HG02798 (cell line): ENCODE results near the gene ZBTB5.
A peak's percentile ranks its signal among the peaks of the same experiment; 100 is the strongest.
"Not testable (repeated sequence)": the region's sequence is repeated elsewhere in the genome, so short reads cannot be mapped to it uniquely, and the experiment has no call there.

Experiments
- ATAC-seq: cut with Tn5 transposase; IDR thresholded peaks from one replicate; pipeline ENCODE4 v1.9.1; 2021; ENCODE audit warnings: mild to moderate bottlenecking; ENCODE audit not compliant: unreplicated experiment, poor library complexity

The ZBTB5 gene

DNA sequence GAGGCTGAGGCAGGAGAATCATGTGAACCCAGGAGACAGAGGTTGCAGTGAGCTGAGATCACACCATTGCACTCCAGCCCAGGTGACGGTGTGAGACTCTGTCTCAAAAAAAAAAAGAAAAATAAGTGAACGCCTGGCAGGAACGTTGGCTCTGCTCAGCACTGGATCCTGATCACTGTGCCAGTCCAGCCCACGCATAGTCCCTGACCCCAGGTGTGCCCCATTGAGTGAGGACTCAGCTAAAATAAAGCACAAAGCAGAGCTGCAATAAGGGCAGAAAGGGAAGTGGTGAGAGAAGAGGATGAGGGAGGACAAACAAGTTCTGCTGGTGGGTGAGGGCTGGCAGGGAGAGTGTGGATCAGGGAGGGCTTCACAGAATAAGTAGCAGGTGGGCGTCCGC is 38.4 kb downstream of the ZBTB5 start:
- no peak for ATAC-seq

- not testable (repeated sequence) for ATAC-seq
Observed at GRCh38 chr9:37426431-37426830, 38.8 kb downstream of the ZBTB5 start.

DNA sequence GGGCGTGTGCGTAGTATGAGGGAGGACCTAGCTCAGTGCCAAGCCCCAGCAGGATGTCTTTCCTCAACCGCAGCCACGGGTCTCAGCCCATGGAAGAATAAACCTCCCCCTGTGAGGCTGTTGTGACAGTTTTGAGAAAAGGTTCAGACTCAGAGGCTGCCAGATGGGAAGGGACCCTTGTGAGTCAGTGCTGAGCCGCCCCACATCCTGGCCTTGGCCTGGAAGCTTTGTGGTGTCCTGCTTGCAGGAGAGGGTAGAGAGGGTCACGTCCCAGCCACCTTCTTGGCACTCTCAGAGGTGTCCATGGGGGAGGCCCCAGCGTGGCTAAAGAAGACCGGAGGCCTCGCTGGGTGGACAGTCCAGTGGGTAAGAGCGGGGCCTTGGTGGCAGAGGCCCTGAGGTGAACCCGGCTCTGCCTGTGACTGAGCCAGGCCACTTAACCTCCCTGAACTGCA is 39.9 kb downstream of the ZBTB5 start:
- no peak for ATAC-seq

- no peak for ATAC-seq
Observed at GRCh38 chr9:37424686-37425297, 40.5 kb downstream of the ZBTB5 start.

DNA sequence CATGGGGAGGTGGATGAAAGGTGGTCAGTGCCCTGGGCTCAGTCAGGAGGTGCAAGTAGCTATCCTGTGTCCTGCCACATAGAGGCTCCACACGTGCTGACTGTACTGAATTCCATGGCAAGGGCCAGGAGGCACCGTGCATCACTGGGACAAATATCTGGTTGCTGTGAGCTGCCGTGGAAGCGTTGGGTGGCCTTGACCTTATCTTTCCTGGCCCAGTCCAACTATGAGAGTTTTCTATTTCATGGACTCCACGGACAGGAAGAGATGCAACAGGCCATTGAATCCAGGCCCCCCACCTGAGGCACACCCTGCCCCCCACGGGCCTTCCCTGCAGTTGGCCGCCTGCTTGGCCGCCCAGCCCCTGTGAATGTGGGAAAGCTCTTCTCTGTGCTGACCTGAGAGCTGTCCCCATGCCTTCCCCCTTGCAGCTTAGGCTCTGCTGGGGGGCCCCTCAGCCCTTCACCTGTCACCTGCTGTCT is 41.0 kb downstream of the ZBTB5 start:
- ATAC-seq: no peak

DNA sequence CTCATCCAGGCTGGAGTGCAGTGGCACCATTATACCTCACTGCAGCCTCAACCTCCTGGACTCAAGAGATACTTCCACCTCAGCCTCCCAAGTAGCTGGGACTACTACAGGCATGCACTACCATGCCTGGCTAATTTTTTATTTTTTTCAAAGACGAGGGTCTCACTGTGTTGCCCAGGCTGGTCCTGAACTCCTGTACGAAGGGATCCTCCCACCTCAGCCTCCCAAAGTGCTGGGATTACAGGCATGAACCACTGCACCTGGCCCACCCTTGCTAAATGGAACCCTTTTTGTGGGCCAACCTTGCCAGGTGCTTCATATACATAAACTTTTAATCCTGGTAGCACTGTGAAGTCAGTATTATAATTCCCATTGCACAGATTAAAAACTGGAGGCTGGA is 41.7 kb downstream of the ZBTB5 start:
- no peak for ATAC-seq

DNA sequence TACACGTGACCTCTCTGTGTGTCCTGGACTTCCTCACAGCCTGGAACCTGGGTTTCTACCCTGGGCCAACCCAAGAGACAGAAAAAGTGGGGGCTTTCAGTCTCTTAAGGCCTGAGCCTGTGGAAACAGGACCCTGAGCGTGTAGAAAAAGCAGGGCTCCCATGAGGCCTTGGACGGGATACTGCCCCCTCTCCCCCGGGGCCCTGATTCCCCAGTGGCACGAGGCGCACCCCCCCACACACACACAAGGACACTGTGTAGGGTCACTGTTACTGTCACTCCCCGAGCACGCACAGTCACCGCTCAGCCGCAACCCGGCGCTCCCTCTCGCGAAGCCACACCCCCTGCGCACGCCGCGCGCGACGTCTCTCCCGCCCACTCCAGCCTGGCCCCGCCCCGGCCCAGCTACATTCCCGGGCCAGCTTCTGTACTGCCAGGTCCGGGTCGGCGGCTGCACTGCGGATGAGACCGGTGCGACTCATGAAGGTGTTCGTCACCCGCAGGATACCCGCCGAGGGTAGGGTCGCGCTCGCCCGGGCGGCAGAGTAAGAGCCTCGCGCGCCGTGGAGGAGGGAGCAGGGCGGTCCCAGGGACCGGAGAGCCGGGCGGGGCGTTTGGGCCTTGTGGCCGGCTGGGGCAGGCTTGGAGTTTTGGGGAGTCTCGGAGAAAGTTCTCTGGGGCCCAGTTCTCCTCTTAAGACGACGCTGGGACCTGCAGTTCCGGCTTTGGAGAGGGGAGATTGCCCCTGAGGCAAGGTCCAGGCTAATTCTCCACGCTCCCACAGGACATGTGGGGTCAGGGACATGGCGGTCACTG is 42.8 kb downstream of the ZBTB5 start, which contains the start of gene GRHPR:
Gene GRHPR (plus strand): TSS at position 408 of the 816 bp plus-strand sequence. CDS start 55 bp downstream, at position 463.
- peak; percentile 95 for ATAC-seq

DNA sequence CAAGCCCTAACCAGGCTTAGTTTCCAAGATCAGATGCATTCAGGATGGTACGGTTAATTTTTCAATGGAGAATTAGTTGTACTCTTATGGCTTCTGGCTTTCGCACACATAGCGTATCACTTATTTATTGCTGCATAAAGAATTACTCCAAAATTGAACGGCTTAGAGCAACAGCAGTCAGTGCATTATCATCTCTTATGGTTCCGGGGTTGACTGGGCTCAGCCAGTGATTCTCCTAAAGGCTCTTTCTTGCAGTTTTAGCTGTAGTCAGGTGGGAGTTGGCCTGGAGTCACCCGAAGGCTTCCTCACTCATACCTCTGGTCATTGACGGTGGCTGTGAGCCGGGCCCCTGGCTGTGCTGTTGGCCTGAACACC is 43.3 kb downstream of the ZBTB5 start:
- ATAC-seq: no peak

- no peak for ATAC-seq
Observed at GRCh38 chr9:37420271-37421215, 44.7 kb downstream of the ZBTB5 start.

GRCh38 chr9:37419204-37419603 is 46.0 kb downstream of the ZBTB5 start:
- ATAC-seq: no peak

GRCh38 chr9:37417857-37418618 is 47.2 kb downstream of the ZBTB5 start:
- no peak for ATAC-seq

DNA sequence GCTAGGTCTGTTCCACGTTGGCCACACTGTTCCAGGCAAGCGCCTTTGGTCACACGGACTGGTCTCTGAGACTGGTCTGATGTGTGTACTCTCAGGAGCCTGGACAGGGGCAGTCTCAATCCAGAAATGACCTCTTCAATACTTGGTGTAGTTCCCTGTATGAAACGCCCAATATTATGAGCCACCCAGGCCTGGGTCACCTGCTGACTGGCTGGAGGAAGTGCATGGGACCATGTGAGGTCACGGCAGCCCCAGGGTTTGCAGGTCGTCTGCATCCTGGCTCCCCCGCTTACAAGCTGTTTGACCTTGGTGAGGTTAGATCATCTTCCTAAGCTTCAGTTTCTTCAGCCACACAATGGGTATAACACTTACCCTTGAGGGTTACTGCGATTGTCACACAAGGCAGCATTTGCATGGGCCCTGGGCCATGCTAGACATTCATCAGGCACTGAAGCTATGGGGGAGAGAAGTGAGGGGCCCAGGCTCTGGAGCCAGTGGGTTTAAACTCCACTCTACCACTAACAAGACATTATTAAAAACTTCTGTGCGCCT is 47.9 kb downstream of the ZBTB5 start:
- ATAC-seq: no peak

- no peak for ATAC-seq
Observed at GRCh38 chr9:37415011-37415719, 50.1 kb downstream of the ZBTB5 start.

- no peak for ATAC-seq
Observed at GRCh38 chr9:37414503-37414943, 50.7 kb downstream of the ZBTB5 start.

GRCh38 chr9:37413311-37413710 is 51.9 kb downstream of the ZBTB5 start:
- no peak for ATAC-seq

GRCh38 chr9:37412431-37413151 is 52.7 kb downstream of the ZBTB5 start:
- ATAC-seq: no peak

DNA sequence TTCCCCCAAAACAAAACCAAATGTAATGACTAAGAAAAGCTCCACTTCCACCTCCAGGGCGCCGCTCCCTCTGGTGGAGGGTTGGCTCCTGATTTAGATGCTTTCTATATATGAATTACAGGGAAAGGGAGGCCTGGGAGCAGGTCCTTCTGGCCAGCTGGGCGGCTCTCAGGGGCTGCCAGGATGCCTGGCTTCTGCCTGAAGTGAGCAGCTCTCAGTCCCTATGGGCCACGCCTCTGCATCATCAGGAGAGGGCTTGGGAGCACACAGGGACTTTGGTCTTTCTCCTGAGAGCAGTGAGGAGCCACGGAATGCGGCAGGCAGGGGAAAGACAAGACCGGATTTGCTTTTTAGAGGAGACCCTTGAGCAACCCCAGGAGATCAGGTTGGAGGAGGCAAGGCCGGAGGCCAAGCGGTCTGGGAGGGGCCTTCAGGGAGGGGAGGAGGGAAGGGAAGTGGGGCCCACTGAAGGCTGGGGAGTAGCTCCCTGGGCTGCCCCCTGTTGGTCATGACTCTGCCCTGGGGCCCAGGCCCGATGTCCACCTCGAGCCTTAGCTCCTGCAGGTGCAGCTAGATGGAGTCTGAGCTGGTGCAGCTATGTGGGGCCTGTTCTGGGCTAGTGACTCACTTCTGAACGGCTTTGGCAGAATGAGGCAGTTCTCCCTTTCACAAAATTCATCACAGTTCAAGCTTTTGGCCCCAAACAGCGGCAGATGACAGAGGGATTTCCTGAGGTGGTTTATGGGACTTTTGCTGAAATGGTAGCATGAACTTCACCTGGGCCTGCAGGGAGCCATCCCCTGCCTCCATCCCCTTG is 54.1 kb downstream of the ZBTB5 start:
- ATAC-seq: peak; percentile 27
